Activated CD4-positive, CD25-positive, alpha-beta regulatory T cell treated with anti-CD3 and anti-CD28 coated beads, Interleukin-2, amount 50 U/mL, for 72 hours (primary cell): Measurements from ENCODE around the gene RNF125.

Experiments
- DNase-seq: peaks from one replicate; pipeline ENCODE4 v3.0.0; 2021

RNF125 gene

GRCh38 chr18:32091724-32092421 is 73.2 kb downstream of the RNF125 start, which contains the start of gene RNF138:
Gene RNF138, plus strand, starts transcription at chr18:32091874. Its CDS starts 903 bp downstream, at chr18:32092777.
- peak; percentile 82 for DNase-seq

- DNase-seq: peak; percentile 100
Measured at GRCh38 chr18:32092422-32093101, 73.9 kb downstream of the RNF125 start.

DNA sequence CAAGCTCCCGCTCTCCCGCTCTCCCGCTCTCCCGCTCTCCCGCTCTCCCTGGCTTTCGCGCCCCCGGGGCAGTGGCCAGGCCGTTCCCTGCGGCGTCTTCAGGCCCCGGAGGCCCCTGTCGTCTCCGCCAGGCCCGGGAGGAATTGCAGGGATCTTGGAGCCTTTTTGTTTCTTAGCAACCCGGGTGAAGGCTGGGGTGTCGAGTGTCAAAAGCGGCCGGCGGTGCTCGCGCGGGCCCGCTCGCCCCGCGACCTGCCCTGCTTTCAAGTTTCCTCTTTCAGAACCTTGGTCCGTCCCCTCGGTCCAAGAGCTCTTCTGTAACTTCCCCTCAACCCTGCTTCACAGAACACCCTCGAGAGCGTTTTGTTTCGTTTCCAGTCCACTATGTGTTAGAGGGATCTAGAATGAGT is 74.5 kb downstream of the RNF125 start:
- DNase-seq: peak; percentile 50

- no peak for DNase-seq
Measured at GRCh38 chr18:32093523-32093922, 74.9 kb downstream of the RNF125 start.

GRCh38 chr18:32095192-32095899 is 76.7 kb downstream of the RNF125 start:
- no peak for DNase-seq

DNA sequence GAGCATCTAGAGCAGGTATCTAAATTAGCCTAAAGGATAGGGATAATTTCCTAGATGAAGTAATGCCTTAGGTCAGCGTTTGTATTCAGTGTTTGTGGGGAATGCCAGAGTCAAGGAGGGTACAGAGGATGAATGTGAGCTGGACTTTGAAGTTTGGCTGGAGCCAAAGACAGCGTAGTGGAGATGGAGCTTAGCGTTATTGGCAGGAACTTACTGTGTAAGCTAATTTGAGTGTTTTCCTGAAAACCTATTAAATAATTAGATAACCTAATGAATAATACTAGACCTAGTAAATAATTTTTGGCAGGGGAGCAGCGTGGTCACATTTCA is 77.2 kb downstream of the RNF125 start:
- no peak for DNase-seq

- DNase-seq: no peak
Measured at GRCh38 chr18:32096946-32097345, 78.3 kb downstream of the RNF125 start.

- DNase-seq: no peak
Measured at GRCh38 chr18:32104516-32104915, 85.9 kb downstream of the RNF125 start.

- no peak for DNase-seq
Measured at GRCh38 chr18:32110005-32110404, 91.4 kb downstream of the RNF125 start.

DNA sequence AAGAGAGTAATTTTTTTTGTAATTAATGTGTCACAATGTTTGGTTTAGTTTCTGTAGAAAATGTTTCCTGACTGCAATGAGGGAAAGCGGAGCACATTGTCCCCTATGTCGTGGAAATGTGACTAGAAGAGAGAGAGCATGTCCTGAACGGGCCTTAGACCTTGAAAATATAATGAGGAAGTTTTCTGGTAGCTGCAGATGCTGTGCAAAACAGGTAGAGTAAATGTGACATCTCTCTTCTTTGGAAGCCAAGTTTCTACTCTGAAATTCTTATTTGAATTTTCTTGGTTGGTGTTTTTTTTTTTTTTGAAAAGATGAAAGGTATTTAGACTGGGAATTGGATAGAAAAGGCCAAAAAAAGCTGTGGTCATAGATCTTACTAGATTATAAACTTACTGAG is 93.1 kb downstream of the RNF125 start:
- no peak for DNase-seq

DNA sequence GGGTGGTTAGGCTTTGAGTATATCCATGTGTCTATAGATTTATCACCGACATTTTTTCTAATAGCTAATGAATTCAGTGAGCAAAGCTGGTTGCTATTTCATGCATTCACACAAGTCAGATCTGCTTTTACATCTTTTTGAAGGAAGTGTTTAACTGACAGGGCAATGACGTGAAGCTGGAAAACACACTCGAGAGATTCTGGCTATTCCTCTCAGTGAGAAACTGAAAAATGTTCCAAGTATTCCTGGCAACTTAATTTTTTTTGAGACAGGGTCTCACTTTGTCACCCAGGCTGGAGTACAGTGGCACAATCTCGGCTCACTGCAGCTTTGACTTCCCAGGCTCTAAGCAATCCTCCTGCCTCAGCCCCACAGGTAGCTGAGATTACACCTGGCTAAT is 94.2 kb downstream of the RNF125 start:
- DNase-seq: no peak

DNA sequence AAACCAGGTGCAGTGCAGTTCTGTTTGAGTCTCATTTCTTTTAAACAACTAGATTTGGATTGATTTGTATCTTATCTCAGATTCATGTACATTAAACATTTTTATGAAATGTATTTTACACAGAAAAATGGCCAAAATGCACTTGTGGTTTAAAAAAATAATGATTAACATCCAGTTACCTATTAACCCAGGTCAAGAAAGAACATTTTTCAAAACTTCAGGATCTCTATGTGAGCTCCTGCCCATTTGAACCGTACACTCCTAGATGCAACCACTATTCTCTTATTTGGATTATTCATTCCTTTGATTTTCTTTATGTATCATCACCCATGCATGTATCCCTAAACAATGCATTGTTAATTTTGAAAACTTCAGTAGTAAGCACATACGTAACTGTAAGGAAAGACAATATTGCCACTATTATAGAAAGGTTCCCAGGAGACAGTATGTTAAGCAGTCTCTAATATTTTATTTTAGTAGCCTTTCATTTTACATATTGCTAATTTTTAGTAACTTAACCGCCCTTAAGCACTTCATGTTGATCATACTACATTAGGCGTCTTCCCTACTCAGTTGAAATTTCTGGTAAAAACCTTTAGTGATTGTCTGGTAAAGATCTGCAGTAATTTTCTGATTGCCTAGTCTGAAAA is 95.8 kb downstream of the RNF125 start:
- DNase-seq: no peak

GRCh38 chr18:32122039-32122438 is 103.4 kb downstream of the RNF125 start:
- DNase-seq: no peak
